HepG2 (cell line): ENCODE results near the gene TPRG1L. TPM values are rescaled to one million over a fixed set of nuclear protein-coding genes. Genes with fewer than 3 reads are reported as not detected.

ENCODE experiments used
- ATAC-seq: fragments of 200-7000 bp; cut with Tn5 transposase; 3 replicates; pipeline ENCODE4 v1.9.1; 2020; ENCODE audit warnings: mild to moderate bottlenecking, moderate library complexity
- BruUV-seq: library from RNA; stranded (reverse); fragments of 400-500 nt; replicated peaks from 2 replicates; lab custom pipeline; 2021; lab: Mats Ljungman, UMichigan
- CTCF ChIA-PET: fragments of 300-600 bp; formaldehyde crosslinking; extraction: SDS; loops from one replicate; lab custom pipeline; 2021; ENCODE audit warnings: low total read pairs, inconsistent platforms, low intra/inter-chr PET ratio; lab: Yijun Ruan, JAX
- POLR2A ChIA-PET: fragments of 350-600 bp; sonication (Branson Sonifier 250); formaldehyde crosslinking; loops from one replicate; lab custom pipeline; 2020; ENCODE audit warnings: antibody characterized with exemption, inconsistent platforms; lab: Yijun Ruan, JAX
- DNase-seq: peaks from one replicate; pipeline ENCODE4 v3.0.0-alpha.2; 2015; ENCODE audit warnings: low spot score
- FAIRE-seq: peaks from 3 replicates; lab custom pipeline; 2011; peaks lifted over from hg19 to GRCh38; lab: Jason Lieb, UNC
- H2AFZ ChIP-seq: one replicate; pipeline ENCODE4 v1.6.1; 2011; ENCODE audit warnings: low read length, inconsistent platforms
- H3K27ac ChIP-seq: fragments of 300-600 bp; 3 replicates; pipeline ENCODE4 v1.8.0; 2011; ENCODE audit warnings: mixed run types, mild to moderate bottlenecking, mixed read lengths, low read length, inconsistent platforms; ENCODE audit not compliant: insufficient read depth; ENCODE audit errors: extremely low read length
- H3K27me3 ChIP-seq, 2 experiments: fragments of 200-600 bp in 1 of 2; 2 replicates in 1 of 2; 3 replicates in 1 of 2; pipeline versions ENCODE4 v1.6.0 to v1.8.0; 2011; ENCODE audit warnings: low read length in 2 of 2, mild to moderate bottlenecking in 2 of 2, moderate library complexity in 2 of 2, inconsistent platforms in 1 of 2; ENCODE audit not compliant: insufficient read depth in 2 of 2, control insufficient read depth in 1 of 2
- H3K36me3 ChIP-seq, 2 experiments: fragments of 200-600 bp in 1 of 2; replicated peaks in 1 of 2; 2 replicates in 1 of 2; 3 replicates in 1 of 2; pipeline versions ENCODE4 v1.5.1 to v1.8.0; 2011; ENCODE audit warnings: low read length in 2 of 2, inconsistent platforms in 1 of 2; ENCODE audit not compliant: insufficient read depth in 2 of 2, control insufficient read depth in 1 of 2
- H3K4me1 ChIP-seq: 2 replicates; pipeline ENCODE4 v1.5.1; 2012; ENCODE audit warnings: low read length, inconsistent platforms; ENCODE audit not compliant: insufficient read depth
- H3K4me2 ChIP-seq: 2 replicates; pipeline ENCODE4 v1.6.0; 2011; ENCODE audit warnings: low read depth, low read length, inconsistent platforms
- H3K4me3 ChIP-seq, 3 experiments: fragments of 200-600 bp in 1 of 3; sonication (generic), shearing (Covaris generic) in 1 of 3; replicated peaks in 1 of 3; 2 replicates each; pipeline ENCODE4 v1.5.1; 2011 to 2016; ENCODE audit warnings: low read length in 3 of 3, inconsistent platforms in 2 of 3, low read depth in 2 of 3, mild to moderate bottlenecking in 2 of 3, control low read depth in 1 of 3, mixed read lengths in 1 of 3; ENCODE audit not compliant: insufficient read depth in 1 of 3
- H3K79me2 ChIP-seq: one replicate; pipeline ENCODE4 v1.6.1; 2011; ENCODE audit warnings: low read length, inconsistent platforms; ENCODE audit not compliant: insufficient read depth
- H3K9ac ChIP-seq: 2 replicates; pipeline ENCODE4 v1.6.0; 2011; ENCODE audit warnings: mild to moderate bottlenecking, low read depth, low read length, inconsistent platforms; ENCODE audit not compliant: insufficient read depth
- H3K9me3 ChIP-seq: 2 replicates; pipeline ENCODE4 v1.5.1; 2012; ENCODE audit warnings: mild to moderate bottlenecking, low read length
- H4K20me1 ChIP-seq: 2 replicates; pipeline ENCODE4 v1.6.0; 2011; ENCODE audit warnings: inconsistent platforms, mild to moderate bottlenecking, low read length, moderate library complexity; ENCODE audit not compliant: insufficient read depth
- ARID3A ChIP-seq: IDR thresholded peaks from 2 replicates; pipeline ENCODE4 v1.6.1; 2012; ENCODE audit warnings: low read depth, low read length, improper control_type of control experiment
- ELF3 ChIP-seq: IDR thresholded peaks from 2 replicates; pipeline ENCODE4 v1.6.1; 2016; ENCODE audit warnings: missing genetic modification reagents, missing compliant biosample characterization
- FOXP4 ChIP-seq: sonication (generic); formaldehyde crosslinking; IDR thresholded peaks from 2 replicates; pipeline ENCODE4 v1.4.0; 2020; ENCODE audit warnings: missing genetic modification reagents
- GLMP ChIP-seq: sonication (generic); formaldehyde crosslinking; IDR thresholded peaks from 2 replicates; pipeline ENCODE4 v1.9.0; 2021; ENCODE audit warnings: missing genetic modification reagents, mild to moderate bottlenecking, borderline replicate concordance
- HNF4A ChIP-seq: sonication (generic); formaldehyde crosslinking; IDR thresholded peaks from 2 replicates; pipeline ENCODE4 v1.4.0; 2020; ENCODE audit warnings: missing genetic modification reagents
- KLF12 ChIP-seq: sonication (generic); formaldehyde crosslinking; IDR thresholded peaks from 2 replicates; pipeline ENCODE4 v1.4.0; 2020; ENCODE audit warnings: missing genetic modification reagents, borderline replicate concordance
- PPARG ChIP-seq: conservative IDR thresholded peaks from 2 replicates; pipeline ENCODE4 v1.6.1; 2016; ENCODE audit warnings: missing biosample characterization, missing genetic modification reagents
- PTBP1 ChIP-seq: fragments of 200-400 bp; formaldehyde crosslinking; IDR thresholded peaks from 2 replicates; pipeline ENCODE4 v1.6.1; 2018; ENCODE audit warnings: low read length, low read depth; ENCODE audit not compliant: poor library complexity, severe bottlenecking
- SATB2 ChIP-seq: sonication (generic); formaldehyde crosslinking; IDR thresholded peaks from 2 replicates; pipeline ENCODE4 v1.5.0; 2020; ENCODE audit warnings: missing genetic modification reagents
- TBX3 ChIP-seq: fragments of 450-650 bp; IDR thresholded peaks from 2 replicates; pipeline ENCODE4 v1.6.1; 2017; ENCODE audit warnings: antibody characterized with exemption, mild to moderate bottlenecking, inconsistent platforms, borderline replicate concordance
- THAP11 ChIP-seq: IDR thresholded peaks from 2 replicates; pipeline ENCODE4 v1.6.1; 2016; ENCODE audit warnings: missing biosample characterization, missing genetic modification reagents
- ZNF24 ChIP-seq: fragments of 450-650 bp; IDR thresholded peaks from 2 replicates; pipeline ENCODE4 v1.6.1; 2017; ENCODE audit warnings: antibody characterized with exemption, mild to moderate bottlenecking
- ZNF276 ChIP-seq: sonication (generic); formaldehyde crosslinking; IDR thresholded peaks from 2 replicates; pipeline ENCODE4 v1.4.0; 2020; ENCODE audit warnings: mild to moderate bottlenecking, low read depth, missing genetic modification reagents
- ZNF280B ChIP-seq: sonication (generic); formaldehyde crosslinking; IDR thresholded peaks from 2 replicates; pipeline ENCODE4 v1.5.0; 2020; ENCODE audit warnings: missing genetic modification reagents, mild to moderate bottlenecking, borderline replicate concordance
- ZNF7 ChIP-seq: IDR thresholded peaks from 2 replicates; pipeline ENCODE4 v1.6.1; 2016; ENCODE audit warnings: missing biosample characterization, missing genetic modification reagents
- ZNF782 ChIP-seq: sonication (generic); formaldehyde crosslinking; IDR thresholded peaks from 2 replicates; pipeline ENCODE4 v1.4.0; 2020; ENCODE audit warnings: missing genetic modification reagents, mild to moderate bottlenecking, borderline replicate concordance
- WGBS: methylation state at CpG from one replicate; pipeline ENCODE4 v1.1.6; 2017; ENCODE audit warnings: low lambda C conversion rate; 5-methylcytosine and 5-hydroxymethylcytosine counted together
- in situ Hi-C: cut with HindIII; loops from 2 replicates; pipeline ENCODE4 v1.10.0; 2017; ENCODE audit warnings: low pct_unique_long_range_greater_than_20kb; ENCODE audit not compliant: extremely low pct_ligation_motif_present
- intact Hi-C: fragments of 100-400 bp; cut with micrococcal nuclease; formaldehyde crosslinking; loops from one replicate; pipeline ENCODE4 v1.10.0; 2022; ENCODE audit not compliant: unreplicated experiment
- polyA plus RNA-seq, 8 experiments: library from polyadenylated mRNA; depleted of rRNA in 3 of 8; stranded (reverse) in 7 of 8; unstranded in 1 of 8; fragments of >200 nt; fragmentation: Illumina TruSeq in 4 of 8; extraction: Trizol in 4 of 8; gene quantifications; 2 replicates each; pipeline versions ENCODE4 v1.2.1 to v1.2.3, GENCODE V29; 2011 to 2016; ENCODE audit warnings: low read depth in 4 of 8, missing spikeins in 1 of 8, mixed read lengths in 1 of 8; ENCODE audit not compliant: insufficient read depth in 1 of 8
- total RNA-seq, 5 experiments: library from RNA; depleted of rRNA; stranded (reverse); fragments of >200 nt; fragmentation: Illumina TruSeq; extraction: Trizol; gene quantifications; 2 replicates each; pipeline ENCODE4 v1.2.3, GENCODE V29; 2016; ENCODE audit warnings: low read depth in 1 of 5

The TPRG1L gene
- total and polyA plus RNA-seq, 2 of the 13 experiments (the other 11 are each of a cell fraction or from before 2014, with no cell fraction given) = 21.3 to 37.4 TPM

GRCh38 chr1:3656450-3657095 is 31.8 kb downstream of the TPRG1L start (continued):
- TF ChIP-seq ARID3A (no peak), ELF3 (CRISPR knock-in tag) (no peak), ZNF24 (no peak), HNF4A (no peak), GLMP (CRISPR knock-in tag) (no peak), SATB2 (CRISPR knock-in tag) (no peak), ZNF782 (no peak), FOXP4 (no peak)

DNA sequence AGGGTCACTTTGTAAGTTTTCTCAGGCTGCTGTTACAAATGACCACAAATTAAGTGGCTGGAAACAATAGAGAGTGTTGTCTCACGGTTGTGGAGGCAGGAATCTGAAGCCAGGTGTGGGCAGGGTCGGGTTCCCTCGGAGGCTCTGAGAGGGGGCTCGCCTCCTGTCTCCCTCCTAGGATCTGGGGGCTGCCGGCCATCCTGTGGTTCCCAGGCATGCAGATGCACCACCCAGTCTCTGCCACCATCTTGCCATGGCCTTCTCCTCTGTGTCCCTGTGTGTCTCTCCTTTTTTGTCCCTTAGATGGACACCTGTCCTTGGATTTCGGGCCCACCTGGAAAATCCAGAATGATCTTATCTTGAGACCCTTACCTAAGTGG is 32.3 kb downstream of the TPRG1L start:
- 78% methylated on average over 6 of the region's 6 CpGs for WGBS
- no peaks in the 10 kb centered on the region for H3K36me3 ChIP-seq
- DNase-seq (no peak), ATAC-seq (no peak), FAIRE-seq (no peak)
- H3K4me1 ChIP-seq = peaks cover 12% of the 10 kb centered on the region
- no peaks in the 10 kb centered on the region for H4K20me1 ChIP-seq
- ChIA-PET POLR2A (no interaction called here), CTCF (no interaction called here)
- H3K9me3 ChIP-seq = no peaks in the 10 kb centered on the region
- intact Hi-C loops = no loop called here
- peaks cover 2 to 6% of the 10 kb centered on the region in 2 experiments; a peak in 2 of 5 replicates for H3K27me3 ChIP-seq
- no peaks in the 10 kb centered on the region for H3K79me2 ChIP-seq
- no peak overlapping the region for H3K4me2 ChIP-seq
- H3K4me3 ChIP-seq = no peak overlapping the region
- in situ Hi-C loops = no loop called here
- no TSS peak for BruUV-seq
- H3K9ac ChIP-seq = no peak overlapping the region
- no peak overlapping the region for H3K27ac ChIP-seq
- no peak overlapping the region for H2AFZ ChIP-seq
- TF ChIP-seq KLF12 (CRISPR knock-in tag) (no peak), ZNF280B (CRISPR knock-in tag) (no peak), PPARG (CRISPR knock-in tag) (no peak), PTBP1 (no peak), TBX3 (no peak), ZNF7 (no peak), ZNF276 (no peak), THAP11 (CRISPR knock-in tag) (no peak)
